CD4-positive, CD25-positive, alpha-beta regulatory T cell (primary cell): ENCODE results near the gene HOMER2. TPM values are rescaled to one million over a fixed set of nuclear protein-coding genes. Genes with fewer than 3 reads are reported as not detected.

Experiments used
- polyA plus RNA-seq, 4 donors: library from polyadenylated mRNA; unstranded; fragments of 300-500 nt; fragmentation: Illumina TruSeq; gene quantifications; one replicate each; pipeline ENCODE4 v1.2.3, GENCODE V29; 2021
- total RNA-seq: library from RNA; stranded (reverse); gene quantifications from one replicate; pipeline ENCODE4 v1.2.3, GENCODE V29; 2022

Gene HOMER2
- total and polyA plus RNA-seq, 5 donors from 2014 or later = 2.6 to 9.4 (median 3.4) TPM

Other genes starting within 250 kb of the HOMER2 start
- 0.12 TPM for gene AP3B2, start 242.8 kb downstream of the HOMER2 start, total RNA-seq
- under 1 TPM in 1 of 4 donors, not detected in 3; 0.23 TPM for gene AP3B2, start 242.8 kb downstream of the HOMER2 start, polyA plus RNA-seq
- not detected for gene FSD2, start 146.7 kb downstream of the HOMER2 start, total RNA-seq
- under 1 TPM in 2 of 4 donors, not detected in 2; 0.06 to 0.09 TPM for gene FSD2, start 146.7 kb downstream of the HOMER2 start, polyA plus RNA-seq
- 66.4 TPM for gene WHAMM, start 143.1 kb downstream of the HOMER2 start, total RNA-seq
- gene WHAMM, start 143.1 kb downstream of the HOMER2 start, polyA plus RNA-seq = 1 to 10 TPM; 2.9 to 5.2 (median 3.5) TPM
- 23.9 TPM for gene RAMAC, start 33.5 kb upstream of the HOMER2 start, total RNA-seq
- 10 to 100 TPM; 39.3 to 48.1 (median 43.7) TPM for gene RAMAC, start 33.5 kb upstream of the HOMER2 start, polyA plus RNA-seq
- gene C15orf40, start 58.9 kb upstream of the HOMER2 start, total RNA-seq = 20.0 TPM
- gene C15orf40, start 58.9 kb upstream of the HOMER2 start, polyA plus RNA-seq = 10 to 100 TPM; 46.4 to 77.0 (median 57.3) TPM
- 35.5 TPM for gene BTBD1, start 114.5 kb upstream of the HOMER2 start, total RNA-seq
- 10 to 100 TPM; 41.7 to 55.5 (median 47.0) TPM for gene BTBD1, start 114.5 kb upstream of the HOMER2 start, polyA plus RNA-seq
- 0.42 TPM for gene TM6SF1, start 154.9 kb upstream of the HOMER2 start, total RNA-seq
- under 1 TPM in 1 of 4 donors, not detected in 3; 0.16 TPM for gene TM6SF1, start 154.9 kb upstream of the HOMER2 start, polyA plus RNA-seq